Measurements from ENCODE around the gene BCL7A.
"Not testable (repeated sequence)": the region's sequence is repeated elsewhere in the genome, so short reads cannot be mapped to it uniquely, and the experiment has no call there.

Gene BCL7A

GRCh38 chr12:122096591-122097149 lies 75.0 kb downstream of the BCL7A start:
- no peak for DNase-seq

- no peak for DNase-seq
Measured at GRCh38 chr12:122097584-122097926, 75.9 kb downstream of the BCL7A start.

DNA sequence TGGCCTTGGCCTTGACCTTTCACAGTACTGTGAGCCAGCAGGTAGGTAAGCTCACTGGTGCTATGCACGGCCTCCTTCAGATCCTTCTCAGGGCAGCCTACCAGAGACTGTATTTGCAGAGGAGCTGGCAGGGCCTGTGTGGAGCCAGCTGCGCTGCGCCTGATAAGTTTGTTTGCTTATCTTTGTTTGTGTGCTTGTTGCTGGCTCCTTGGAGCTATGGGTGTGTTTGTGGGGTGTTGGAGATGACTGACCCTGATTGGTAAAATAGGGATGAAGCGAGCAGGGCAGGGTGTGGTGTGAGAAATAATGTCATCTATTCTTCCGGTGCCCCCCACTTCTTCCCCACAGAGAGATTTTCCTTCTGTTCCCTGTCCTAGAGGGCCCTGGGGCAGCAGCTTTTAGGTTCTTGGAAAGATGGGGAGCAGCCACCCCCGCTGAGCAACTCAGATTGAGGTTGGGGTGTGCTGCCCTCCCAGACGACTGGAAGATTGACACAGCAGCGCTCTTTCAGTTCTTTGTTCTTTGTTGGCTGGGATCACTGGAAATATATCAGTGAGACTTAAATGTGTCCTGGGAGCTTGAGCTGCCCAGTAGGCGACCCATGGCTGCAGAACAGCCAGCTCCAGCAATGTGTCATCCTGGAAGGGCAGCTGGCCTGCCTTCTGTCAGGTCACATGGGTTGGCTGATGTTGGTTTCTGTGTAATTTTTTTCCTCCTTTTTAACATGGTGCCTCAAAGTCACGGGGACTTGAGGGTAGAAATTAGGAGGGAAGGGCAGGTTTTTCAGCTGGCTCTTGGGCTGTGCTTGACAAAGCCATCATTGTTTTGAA lies 76.5 kb downstream of the BCL7A start:
- peak; percentile 85 for DNase-seq

DNA sequence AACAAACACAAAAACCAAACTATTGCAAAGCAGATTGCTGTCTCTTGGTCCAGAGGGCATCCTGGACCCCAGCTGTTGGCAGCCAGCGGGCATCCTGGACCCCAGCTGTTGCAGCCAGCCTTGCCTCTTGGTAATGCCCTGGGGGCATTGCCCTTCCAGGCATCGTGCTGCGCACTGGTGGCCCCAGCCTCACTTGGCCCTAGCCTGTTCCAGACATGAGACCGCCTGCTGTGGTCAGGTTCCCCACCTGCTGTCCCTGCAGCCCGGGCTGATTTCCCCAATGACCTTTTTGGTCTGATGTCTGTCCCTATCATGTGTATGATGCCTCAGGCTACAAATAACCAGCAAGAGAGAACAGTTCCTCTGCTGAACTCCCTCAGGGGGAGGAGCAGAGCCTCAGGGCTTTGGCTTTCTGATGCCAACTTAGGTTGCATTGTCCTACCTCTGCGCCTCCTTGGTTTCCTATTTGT lies 77.6 kb downstream of the BCL7A start:
- DNase-seq, result no peak

GRCh38 chr12:122099856-122100255 lies 78.2 kb downstream of the BCL7A start:
- DNase-seq, result no peak

DNA sequence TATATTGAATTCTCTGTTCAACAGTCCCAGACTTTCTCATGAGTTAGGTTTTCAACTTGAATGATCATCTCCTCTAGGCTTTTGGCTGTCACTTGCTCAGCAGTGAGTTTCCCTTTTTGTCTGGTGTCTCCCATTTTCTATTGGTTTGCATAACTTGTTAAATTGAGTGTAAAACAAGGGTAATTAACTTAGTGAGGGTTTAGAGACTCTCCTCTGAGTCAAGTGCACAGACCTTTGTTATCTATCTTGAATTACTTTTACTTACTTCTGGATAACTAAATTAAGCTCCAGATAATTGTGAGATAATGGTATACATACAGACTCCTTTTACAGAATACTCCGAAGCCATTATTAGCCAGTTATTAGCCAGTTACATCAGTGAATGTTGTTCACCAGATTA lies 78.9 kb downstream of the BCL7A start:
- no peak for DNase-seq

GRCh38 chr12:122102331-122102730 lies 80.6 kb downstream of the BCL7A start:
- DNase-seq, result peak; percentile 18

- DNase-seq, result no peak
Measured at GRCh38 chr12:122104844-122105243, 83.2 kb downstream of the BCL7A start.

DNA sequence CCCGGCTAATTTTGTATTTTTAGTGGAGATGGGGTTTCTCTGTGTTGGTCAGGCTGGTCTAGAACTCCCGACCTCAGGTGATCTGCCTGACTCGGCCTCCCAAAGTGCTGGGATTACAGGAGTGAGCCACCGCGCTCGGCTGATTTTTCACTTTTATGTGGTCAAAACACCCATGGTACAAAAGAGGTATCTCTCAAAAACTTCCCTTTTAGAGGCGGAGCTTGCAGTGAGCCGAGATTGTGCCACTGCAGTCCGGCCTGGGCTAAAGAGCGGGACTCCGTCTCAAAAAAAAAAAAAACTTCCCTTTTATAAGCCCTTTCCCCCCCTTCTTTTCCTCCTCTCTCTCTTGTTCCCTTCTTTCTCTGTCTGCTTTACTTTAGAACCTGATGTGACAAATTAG lies 83.8 kb downstream of the BCL7A start:
- not testable (repeated sequence) for DNase-seq

- DNase-seq, result peak; percentile 94
Measured at GRCh38 chr12:122106843-122107242, 85.2 kb downstream of the BCL7A start.

DNA sequence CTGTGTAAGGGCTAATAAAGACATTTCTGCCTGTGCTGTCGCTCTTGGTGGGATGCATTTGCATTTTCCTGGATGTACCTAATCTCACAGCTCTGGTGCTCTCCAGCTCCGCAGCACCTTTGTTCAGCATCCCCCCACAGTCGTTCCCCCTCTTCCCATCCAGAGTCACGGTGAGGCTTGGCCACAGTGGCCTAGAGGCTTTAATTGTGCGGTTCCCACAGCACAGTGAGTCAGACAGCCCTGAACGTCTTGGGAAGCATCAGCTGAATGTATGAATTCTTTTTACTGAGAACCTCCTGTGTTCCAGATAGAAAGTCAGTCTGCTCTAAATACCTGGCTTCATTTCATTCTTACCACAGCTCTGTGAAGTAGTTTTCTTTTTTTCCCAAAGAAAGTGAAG lies 85.6 kb downstream of the BCL7A start:
- DNase-seq, result no peak

DNA sequence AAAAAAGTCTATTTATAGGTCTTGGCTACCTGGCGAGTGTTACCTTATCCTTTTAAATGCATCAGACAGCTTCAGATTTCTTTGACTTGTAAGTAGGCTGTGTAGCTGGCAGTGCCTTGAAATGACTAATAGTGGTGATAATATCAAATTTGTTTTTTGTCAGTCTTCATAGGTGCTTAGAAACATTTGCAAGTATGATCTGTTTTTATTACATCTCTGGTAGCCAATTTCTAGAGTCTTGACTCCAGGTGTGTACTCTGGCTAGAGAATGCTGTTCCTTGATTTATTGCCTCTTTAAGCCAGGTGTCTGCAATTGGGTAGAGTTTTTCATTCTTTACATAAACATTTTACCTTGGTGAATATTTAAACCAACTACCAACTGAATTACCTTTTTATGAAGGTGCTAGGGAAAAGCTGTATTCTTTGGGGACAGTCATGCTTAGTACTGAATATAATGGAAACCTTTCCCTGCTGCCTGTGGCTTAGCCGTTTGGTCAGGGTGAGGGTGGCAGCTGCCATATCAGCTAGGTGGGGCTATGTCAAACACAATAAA lies 89.5 kb downstream of the BCL7A start:
- DNase-seq, result peak; percentile 93
